Left lobe of liver (tissue), 2 donors: Measurements from ENCODE around the gene ROCK2. TPM values are rescaled to one million over a fixed set of nuclear protein-coding genes. Genes with fewer than 3 reads are reported as not detected.
"Not testable (repeated sequence)": the region's sequence is repeated elsewhere in the genome, so short reads cannot be mapped to it uniquely, and the experiment has no call there.

Source experiments
- ATAC-seq: fragments of 200-7000 bp; cut with Tn5 transposase; one replicate; pipeline ENCODE4 v1.9.1; 2020; ENCODE audit warnings: mild to moderate bottlenecking, moderate library complexity
- DNase-seq: peaks from one replicate; pipeline ENCODE4 v3.0.0-alpha.2; 2020; ENCODE audit warnings: low spot score
- total RNA-seq: library from RNA; stranded (reverse); gene quantifications from one replicate; pipeline ENCODE4 v1.2.1, GENCODE V29; 2021
- donor health status: DM: no; HTN: no; CAD: no; lungs with moderate emphysema.
- donor health status: DM: no; HTN: yes; CAD: no.

The ROCK2 gene
- total RNA-seq, 1 donor from 2014 or later = 12.0 TPM

DNA sequence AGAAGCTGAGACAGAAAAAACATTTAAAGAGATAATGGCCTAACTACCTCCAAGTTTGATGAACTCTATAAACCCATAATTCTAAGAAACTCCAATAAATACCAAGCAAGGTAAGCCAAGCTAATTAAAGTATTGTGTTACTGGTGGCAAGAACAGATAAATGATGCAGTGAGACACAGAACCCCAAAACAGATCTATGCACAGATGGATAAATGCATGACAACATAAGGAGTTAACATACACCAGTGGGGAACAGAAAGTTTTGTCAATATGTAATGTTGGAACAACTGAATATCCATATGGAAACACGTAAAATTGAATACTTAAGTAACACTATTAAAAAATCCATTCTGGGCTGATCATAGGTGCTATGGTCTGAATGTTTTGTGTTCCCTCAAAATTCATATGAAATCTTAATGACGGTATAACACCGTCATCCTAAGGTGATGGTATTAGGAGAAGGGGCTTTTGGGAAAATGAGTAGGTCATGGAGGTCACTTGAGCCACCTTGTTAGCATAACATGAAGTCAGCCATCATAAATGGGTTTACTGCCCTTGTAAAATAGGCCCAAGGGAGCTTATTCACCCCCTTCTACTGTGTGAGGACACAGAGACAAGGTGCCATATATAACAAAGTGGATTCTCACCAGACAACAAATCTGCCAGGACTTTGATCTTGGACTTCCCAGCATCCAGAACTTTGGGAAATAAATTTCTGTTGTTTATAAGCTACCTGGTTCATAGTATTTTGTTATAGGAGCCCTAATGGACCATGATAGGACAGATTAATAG is 102.8 kb downstream of the ROCK2 start:
- no peak for DNase-seq
- ATAC-seq = no peak

DNA sequence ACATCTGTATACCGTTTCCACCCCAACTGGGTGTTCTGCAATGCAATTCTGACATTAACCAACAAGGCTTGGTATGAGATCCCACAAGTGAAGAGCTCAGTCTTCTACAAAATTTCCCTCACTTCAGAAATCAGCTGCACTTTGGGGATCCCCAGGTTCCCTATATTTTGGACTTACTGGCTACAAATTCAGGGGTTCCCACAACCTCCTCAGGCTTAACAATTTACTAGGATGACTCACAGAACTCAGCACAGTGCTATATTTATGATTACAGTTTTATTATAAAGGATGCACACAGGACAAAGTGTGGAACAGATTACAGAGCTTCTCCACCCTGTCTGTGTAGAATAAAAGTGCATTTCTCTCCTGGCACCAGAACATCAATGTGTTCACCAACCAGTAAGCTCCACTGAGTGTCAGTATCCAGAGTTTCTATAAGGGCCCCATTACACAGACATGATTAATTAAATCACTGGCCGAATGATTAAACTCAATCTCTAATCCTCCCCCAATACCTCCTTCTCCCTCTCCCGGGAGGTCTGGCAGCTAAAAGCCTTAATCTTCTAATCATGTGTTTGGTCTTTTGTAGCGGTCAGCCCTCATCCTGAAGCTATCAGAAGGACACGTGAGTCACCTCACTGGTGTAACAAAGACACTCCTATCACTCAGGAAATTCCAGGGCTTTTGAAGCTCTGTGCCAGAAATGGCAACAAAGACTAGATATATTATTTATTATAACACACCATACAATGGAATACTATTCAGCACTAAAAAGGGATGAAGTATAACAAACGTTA is 104.6 kb downstream of the ROCK2 start:
- ATAC-seq (no peak), DNase-seq (no peak)

DNA sequence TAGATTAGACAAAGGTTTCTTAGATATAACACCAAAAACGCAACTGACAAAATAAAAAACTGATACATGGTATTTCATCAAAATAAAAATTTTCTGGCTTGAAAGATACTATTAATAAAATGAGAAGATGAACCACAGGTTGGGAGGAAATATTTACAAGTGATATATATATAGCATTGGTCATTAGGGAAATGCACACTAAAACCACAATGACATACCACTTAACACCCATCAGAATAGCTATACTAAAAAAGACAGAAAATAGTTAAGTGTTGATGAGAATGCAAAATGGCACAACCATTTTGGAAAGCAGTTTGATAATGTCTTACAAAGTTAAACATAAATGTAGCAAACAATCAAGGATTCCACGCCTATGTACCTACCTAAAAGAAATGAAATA is 105.3 kb downstream of the ROCK2 start:
- ATAC-seq = no peak
- no peak for DNase-seq

DNA sequence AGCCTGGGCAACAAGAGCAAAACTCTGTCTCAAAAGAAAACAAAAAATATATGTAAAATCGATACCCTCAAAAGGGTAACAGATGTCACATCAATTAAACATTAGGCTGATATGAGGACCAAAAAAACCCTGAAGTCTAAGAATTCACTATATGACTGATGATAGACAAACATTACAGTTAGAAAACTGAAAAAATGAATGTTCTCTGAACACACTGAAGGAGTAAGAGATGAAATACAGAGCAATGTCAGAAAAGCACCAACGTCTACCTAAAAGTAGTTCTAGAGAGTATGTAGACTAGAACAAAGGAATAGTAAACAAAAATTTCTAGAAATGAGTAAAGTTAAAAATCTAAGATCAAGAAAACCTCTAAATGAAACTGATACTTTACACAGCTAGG is 107.3 kb downstream of the ROCK2 start:
- DNase-seq = no peak
- ATAC-seq = no peak

GRCh38 chr2:11236335-11236734 is 108.1 kb downstream of the ROCK2 start:
- no peak for ATAC-seq
- no peak for DNase-seq

GRCh38 chr2:11235583-11235982 is 108.9 kb downstream of the ROCK2 start:
- no peak for ATAC-seq
- no peak for DNase-seq

DNA sequence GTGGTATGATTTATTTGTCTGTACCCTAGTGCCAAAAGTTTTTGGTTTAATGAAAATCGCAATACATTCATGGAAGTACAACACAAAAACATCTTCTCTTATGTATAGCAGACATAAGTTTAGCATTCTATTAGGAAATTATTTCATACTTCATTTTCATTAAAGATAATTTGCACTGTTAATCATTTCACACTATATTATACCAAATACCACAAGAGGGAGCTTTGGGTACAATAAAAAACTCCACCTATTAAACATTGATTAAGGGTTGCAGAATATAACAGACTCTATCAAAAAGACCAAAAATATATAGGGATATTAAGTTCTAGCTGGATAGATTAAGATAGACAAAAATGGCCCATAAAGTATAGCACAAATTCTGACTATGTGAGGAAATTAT is 110.1 kb downstream of the ROCK2 start:
- DNase-seq (no peak), ATAC-seq (peak; percentile 84)

DNA sequence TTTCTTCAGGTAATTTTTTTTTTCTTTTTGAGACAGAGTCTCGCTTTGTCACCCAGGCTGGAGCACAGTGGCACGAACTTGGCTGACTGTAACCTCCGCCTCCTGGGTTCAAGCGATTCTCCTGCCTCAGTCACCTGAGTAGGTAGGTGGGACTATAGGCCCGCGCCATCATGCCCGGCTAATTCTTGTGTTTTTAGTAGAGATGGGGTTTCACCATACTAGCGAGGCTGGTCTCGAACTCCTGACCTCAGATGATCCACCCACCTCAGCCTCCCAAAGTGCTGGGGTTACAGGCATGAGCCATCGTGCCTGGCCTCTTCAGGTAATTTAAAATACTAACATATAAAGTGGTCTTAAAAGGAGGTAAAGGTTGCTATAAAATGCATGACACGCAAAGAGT is 113.2 kb downstream of the ROCK2 start:
- not testable (repeated sequence) for DNase-seq, ATAC-seq

DNA sequence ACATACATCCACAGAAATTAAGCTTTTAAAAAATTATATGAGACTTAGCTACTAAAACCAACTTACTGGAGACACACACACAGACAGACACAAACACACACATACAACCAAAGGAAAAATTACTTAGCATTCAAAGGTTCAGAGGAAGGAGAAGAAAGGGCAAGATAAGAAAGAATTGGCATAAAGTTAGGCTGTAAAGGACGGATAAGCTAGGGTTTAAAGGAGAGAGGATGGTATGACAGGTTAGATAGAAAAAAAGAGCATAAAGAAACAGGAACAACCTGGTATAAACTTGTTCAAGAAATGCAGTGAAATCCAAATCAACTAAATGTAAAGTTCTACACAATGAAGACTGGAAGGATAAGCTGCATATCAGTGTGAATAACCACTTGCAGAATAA is 115.7 kb downstream of the ROCK2 start:
- ATAC-seq (no peak), DNase-seq (no peak)

GRCh38 chr2:11227595-11227994 is 116.8 kb downstream of the ROCK2 start:
- DNase-seq = no peak
- no peak for ATAC-seq

- DNase-seq (no peak), ATAC-seq (no peak)
Observed at GRCh38 chr2:11224887-11225286, 119.5 kb downstream of the ROCK2 start.

DNA sequence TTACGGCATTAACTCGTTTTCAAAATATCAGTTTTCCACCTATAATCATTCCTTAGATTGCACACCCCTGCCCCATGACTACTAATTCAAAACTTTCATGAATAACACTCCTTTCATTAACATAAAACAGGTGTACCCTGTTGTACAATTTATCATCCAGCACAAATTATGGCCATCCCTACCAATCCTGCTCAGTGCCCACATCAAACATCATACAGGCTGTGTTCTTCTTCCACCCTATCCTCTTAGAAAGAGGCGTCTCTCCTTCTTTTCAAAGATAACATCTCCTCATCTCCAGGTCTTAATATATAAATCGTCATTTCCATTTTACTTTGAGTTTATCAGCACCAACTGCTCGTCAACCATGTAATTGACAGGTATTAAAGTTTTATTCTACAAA is 121.6 kb downstream of the ROCK2 start:
- no peak for DNase-seq
- no peak for ATAC-seq

GRCh38 chr2:11220445-11220844 is 124.0 kb downstream of the ROCK2 start:
- ATAC-seq = no peak
- no peak for DNase-seq

DNA sequence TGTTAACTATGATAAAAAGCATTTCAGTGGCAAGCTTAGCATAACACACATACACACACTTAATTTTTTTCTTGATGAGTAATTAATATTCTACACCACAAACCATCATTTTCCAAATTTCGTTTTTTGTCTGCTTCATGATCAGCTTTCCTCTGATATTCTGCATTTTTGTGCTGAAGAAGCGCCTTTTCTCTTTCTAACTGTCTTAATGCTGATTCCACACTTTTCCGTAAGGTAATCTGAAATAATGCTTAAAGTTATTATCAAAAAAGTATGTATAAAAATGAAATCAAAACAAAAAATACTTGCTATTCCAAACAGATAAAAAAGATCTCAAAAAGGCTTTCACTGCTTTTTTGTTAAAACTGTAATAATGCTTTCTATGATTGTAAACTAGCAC is 129.0 kb downstream of the ROCK2 start:
- no peak for ATAC-seq

GRCh38 chr2:11214770-11215169 is 129.7 kb downstream of the ROCK2 start:
- DNase-seq (no peak), ATAC-seq (no peak)

More for the DNA sequence above, 129.0 kb downstream of the ROCK2 start:
- no peak for DNase-seq

DNA sequence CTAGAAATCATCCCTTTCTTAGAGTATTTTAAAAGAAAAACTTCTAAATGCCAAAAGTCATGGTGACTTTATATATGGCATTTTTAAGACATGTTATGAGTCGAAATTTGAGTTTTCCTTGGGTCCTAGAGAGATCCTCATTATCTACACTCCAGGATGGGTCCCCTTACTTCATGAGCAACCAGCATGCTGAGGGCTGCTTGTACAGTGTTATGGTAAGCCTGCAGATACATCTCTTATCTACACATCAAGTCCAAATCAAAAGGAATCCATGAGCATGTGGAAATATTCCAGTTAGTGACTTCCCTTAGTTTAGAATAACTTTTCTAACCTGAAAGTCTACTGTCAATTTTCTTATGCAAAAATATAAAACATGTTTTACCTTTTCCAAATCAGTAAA is 130.5 kb downstream of the ROCK2 start:
- DNase-seq = no peak
- no peak for ATAC-seq

DNA sequence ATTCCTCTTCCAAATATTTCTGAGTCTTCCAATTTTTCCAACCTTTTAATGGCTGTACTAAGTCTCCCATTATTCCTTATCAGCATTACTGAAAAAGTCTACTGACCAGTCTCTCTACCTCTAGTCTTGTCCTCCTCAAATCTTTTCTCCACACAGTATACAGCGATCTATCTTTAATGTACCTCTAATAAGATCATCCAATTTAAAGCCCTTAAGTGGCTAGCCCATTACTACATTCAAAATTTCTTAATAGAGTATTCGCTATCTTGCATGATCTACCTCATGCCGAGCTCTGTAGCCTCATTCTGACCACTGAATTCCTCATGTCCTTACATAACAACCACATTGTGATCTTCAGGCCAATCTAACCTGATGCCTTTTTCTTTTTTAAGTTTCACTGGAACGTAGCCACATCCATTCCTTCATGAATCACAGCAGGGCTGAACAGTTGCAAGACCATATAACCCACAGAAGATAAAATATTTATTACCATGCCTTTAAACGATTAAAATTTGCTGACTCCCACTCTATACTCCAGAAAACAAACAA is 131.3 kb downstream of the ROCK2 start:
- ATAC-seq (no peak), DNase-seq (no peak)

- ATAC-seq (no peak), DNase-seq (no peak)
Observed at GRCh38 chr2:11212645-11213044, 131.8 kb downstream of the ROCK2 start.

GRCh38 chr2:11208083-11208482 is 136.4 kb downstream of the ROCK2 start:
- DNase-seq (no peak), ATAC-seq (no peak)

DNA sequence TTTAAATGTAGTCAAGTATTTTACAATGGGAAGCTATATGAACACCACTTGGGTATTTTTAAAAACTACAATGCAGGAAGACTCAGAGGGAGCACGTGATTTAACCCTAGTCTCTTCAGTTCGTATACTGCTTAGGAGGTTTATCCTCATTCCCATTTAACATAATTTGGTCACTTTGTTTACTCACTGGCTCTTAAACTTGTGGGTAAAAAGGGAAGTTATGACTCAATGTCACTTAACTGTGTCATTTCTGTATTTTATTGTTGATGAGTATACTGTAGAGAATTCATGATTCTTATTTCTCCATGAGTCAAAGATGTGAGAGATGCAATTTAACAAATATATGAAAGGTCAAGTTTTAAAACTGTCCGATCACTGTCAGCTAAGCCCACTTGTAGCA is 141.0 kb downstream of the ROCK2 start:
- DNase-seq (no peak), ATAC-seq (no peak)

DNA sequence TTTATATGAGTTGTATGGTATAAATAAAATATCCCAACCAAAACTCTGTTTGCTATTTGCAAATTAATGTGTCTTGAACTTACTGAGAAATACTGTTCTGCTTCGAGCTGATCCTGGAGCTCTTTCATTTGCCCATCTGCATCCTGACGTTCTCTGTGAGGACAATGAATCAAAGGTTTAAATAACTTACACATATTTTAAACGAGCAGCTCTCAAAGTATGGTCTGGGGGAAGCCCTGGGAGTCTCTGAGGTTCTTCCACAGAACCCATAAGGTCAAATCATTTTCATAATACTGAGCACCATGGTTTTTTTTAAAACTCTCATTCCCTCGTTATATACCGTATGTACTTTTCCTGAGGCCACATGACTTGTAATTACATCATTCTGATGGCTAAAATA is 142.5 kb downstream of the ROCK2 start:
- no peak for ATAC-seq
- no peak for DNase-seq

GRCh38 chr2:11200651-11201050 is 143.8 kb downstream of the ROCK2 start:
- ATAC-seq = no peak
- no peak for DNase-seq
